Measurements from ENCODE around the gene RNF145.
"Not testable (repeated sequence)": the region's sequence is repeated elsewhere in the genome, so short reads cannot be mapped to it uniquely, and the experiment has no call there.

RNF145 gene, protein sequence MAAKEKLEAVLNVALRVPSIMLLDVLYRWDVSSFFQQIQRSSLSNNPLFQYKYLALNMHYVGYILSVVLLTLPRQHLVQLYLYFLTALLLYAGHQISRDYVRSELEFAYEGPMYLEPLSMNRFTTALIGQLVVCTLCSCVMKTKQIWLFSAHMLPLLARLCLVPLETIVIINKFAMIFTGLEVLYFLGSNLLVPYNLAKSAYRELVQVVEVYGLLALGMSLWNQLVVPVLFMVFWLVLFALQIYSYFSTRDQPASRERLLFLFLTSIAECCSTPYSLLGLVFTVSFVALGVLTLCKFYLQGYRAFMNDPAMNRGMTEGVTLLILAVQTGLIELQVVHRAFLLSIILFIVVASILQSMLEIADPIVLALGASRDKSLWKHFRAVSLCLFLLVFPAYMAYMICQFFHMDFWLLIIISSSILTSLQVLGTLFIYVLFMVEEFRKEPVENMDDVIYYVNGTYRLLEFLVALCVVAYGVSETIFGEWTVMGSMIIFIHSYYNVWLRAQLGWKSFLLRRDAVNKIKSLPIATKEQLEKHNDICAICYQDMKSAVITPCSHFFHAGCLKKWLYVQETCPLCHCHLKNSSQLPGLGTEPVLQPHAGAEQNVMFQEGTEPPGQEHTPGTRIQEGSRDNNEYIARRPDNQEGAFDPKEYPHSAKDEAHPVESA

DNA sequence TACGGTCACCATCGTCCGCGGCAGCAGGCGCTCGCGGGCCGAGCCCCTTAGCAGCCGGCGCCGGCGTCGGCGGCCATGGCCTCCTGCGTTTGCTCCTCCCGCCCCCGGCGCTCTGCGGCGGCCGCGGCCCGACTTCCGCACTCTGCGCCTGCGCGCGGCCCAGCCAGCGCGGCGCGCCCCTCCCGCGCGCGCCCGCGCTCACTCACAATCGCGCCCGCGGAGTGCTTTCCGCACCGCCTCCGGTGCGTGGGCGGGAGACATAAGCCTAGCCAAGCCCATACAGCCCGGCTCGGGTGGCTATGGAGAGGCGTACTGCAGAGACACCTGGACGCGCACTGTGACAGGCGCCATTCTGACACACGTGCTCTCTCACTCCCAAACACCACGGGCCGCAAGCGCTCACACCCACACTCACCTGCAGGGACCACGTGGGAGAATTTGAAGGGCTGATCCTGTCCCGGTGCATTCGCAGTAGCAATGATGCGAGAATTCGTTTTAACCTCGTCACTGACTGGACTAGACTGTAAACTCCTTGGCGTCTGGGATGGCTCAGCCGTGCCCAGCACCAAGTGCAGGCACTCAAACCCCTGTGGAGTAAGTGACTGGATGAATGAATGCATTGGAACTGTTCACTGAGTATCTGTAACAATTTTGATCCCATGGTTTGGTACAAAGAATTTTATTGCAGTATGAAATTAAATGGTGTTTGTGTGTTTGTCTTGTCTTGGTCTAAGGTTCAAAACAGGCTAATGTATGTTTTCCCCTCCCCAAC is at the start of gene RNF145:
TSS of gene RNF145 (minus strand) at position 116 of the 772 bp plus-strand sequence. CDS start 5,936 bp downstream, outside the sequence.
- no peak for DNase-seq (ENCODE audit: low read depth, low spot score)

- no peak for DNase-seq (ENCODE audit: low read depth, low spot score)
These were observed 49.0 kb upstream of the RNF145 start for GRCh38 chr5:159258361-159258760.

- no peak for DNase-seq (ENCODE audit: low read depth, low spot score)
These were observed 48.4 kb upstream of the RNF145 start for GRCh38 chr5:159257629-159258283.

DNA sequence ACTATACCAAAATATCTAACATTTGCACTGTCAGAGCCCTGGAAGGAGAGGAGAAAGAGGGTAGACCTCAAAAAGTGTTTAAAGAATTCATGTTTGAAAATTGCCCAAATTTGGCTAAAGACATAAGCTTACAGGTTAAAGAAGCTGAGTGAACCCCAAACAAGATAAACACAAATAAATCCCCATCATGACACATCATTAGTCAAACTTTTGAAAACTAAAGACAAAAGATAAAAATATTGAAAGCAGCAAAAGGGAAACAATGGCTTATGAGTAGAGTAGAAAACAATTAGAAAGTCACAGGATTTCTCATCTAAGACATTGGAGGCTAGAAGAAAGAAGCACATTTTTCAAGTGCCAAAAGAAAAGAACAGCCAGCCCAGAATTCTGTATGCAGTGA is 47.7 kb upstream of the RNF145 start:
- no peak for DNase-seq (ENCODE audit: low read depth, low spot score)

GRCh38 chr5:159252195-159252594 is 42.8 kb upstream of the RNF145 start:
- no peak for DNase-seq (ENCODE audit: low read depth, low spot score)

DNA sequence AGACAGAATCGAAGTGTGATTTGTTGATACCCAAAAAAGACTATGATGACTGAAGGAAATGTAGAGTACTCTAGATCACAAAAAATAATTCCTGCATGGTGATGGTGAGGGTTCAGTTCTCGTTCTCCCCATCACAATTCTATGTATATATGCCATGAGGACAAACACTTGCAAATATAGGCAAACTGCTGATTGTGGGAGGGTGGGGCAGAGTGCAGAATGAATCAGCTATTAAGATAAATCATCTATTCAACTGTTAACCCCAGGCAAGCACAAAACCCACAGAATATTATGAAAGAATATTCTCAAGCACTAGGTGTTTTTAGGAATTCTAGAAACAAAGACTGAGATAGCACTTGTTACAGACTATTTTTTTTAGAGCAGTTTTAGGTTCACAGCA is 39.8 kb upstream of the RNF145 start:
- DNase-seq (ENCODE audit: low read depth, low spot score): no peak

DNA sequence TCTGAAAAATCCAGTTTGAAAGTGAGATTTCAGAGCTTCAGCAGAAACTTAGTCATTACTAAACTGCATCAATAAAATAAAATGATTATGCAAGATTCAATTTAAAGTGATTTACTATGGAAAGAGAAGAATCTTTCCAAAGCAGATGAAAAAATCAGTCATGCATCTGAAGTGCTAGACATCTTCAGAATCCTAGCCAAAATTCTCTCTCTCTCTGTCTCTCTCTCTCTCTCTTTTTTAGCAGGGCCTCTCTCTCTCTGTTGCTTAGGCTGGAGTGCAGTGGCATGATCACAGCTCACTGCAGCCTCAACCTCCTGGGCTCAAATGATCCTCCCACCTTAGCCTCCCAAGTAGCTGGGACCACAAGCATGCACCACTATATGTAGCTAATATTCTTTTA is 35.5 kb upstream of the RNF145 start:
- DNase-seq (ENCODE audit: low read depth, low spot score): no peak

- no peak for DNase-seq (ENCODE audit: low read depth, low spot score)
These were observed 34.8 kb upstream of the RNF145 start for GRCh38 chr5:159244163-159244562.

- no peak for DNase-seq (ENCODE audit: low read depth, low spot score)
These were observed 34.0 kb upstream of the RNF145 start for GRCh38 chr5:159243385-159243784.

DNA sequence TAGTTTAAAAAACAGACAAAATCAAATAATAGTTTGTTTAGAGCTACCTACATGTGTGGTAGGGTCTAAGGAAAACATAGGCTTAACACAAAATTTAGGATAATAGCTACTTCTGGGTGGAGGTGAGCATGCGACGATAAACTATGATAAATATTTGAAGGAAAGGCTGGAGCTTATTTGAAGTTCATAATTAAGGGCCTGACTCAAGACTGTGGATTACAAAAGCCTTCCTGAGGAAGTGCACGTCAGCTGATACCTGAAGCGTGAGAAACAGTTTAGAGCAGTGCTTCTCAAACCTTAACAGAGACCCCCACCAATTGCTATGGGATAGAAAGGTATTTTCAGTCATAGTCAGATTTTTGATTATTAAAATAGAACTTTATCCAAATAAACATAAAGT is 33.3 kb upstream of the RNF145 start:
- DNase-seq (ENCODE audit: low read depth, low spot score): no peak

GRCh38 chr5:159241946-159242552 is 32.7 kb upstream of the RNF145 start:
- no peak for DNase-seq (ENCODE audit: low read depth, low spot score)

DNA sequence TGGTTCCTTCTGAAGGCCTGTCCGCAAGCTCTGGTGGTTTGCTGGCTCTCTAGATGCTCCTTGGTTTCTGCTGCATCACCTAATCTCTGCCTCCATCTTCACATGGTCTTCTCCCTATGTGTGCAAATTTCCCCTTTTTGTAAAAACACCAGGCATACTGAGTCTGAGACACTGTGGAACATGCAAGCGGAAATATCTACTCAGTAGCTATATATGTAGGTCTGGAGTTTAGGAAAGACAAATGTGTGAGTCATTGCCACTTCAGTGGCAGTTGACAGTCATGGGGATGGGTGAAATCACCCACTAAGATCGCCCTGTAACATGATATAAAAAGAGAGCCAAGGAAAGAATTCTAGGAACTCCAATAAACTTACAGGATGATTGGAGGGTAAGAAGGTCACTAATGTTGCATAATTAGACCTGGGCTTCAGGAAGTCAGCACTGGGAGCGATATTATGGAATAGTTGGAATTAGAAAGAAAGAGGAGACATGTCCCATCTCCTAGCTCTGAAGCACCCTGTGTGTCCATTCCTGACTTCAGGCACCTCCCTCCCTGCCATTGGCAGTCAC is 31.0 kb upstream of the RNF145 start:
- no peak for DNase-seq (ENCODE audit: low read depth, low spot score)

DNA sequence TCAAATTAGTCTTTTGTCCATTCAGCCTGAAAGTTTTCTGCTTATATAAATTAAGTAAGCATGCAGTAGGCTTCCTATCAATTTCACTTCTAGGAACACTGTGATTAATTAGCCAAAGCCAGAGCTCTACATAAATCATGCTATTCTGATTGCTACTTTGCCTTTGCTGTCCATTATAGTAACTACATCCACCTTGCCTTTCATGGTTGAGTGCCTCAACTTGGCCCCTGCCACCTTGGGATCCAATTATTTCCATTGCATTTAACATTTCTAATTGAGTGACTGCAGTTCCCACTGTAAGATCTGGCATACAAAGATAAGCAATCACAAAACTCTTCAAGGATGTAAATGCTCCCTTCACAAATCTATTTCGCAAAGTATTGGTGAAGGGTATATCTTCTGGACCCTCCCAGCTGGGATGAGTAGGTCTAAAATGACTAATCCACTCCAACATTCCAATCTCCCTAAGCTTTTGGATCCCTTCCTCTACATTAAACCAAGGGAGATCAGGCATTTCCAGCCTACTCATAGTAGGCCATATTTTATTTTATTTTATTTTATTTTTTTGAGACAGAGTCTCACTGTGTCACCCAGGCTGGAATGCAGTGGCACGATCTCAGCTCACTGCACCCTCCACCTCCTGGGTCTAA is 26.6 kb upstream of the RNF145 start:
- DNase-seq (ENCODE audit: low read depth, low spot score): not testable (repeated sequence)

DNA sequence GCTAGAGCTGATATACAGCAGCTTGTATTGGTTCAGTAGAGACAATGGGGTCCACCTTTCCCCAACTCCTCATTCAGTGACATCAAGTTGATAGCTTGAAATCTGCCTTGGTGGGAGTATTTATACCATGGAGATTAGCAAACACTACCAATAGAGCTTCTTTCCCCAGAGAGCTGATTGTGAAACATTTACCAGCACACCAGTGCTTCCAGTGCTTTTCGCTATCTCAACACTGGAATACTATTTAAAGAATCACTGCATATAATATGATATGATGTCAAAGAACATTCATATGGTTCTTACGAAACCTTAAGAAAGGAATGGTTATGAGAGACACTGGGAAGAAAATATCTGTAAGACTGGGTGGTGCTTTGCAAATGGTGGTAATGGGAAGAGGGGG is 21.8 kb upstream of the RNF145 start:
- DNase-seq (ENCODE audit: low read depth, low spot score): no peak

DNA sequence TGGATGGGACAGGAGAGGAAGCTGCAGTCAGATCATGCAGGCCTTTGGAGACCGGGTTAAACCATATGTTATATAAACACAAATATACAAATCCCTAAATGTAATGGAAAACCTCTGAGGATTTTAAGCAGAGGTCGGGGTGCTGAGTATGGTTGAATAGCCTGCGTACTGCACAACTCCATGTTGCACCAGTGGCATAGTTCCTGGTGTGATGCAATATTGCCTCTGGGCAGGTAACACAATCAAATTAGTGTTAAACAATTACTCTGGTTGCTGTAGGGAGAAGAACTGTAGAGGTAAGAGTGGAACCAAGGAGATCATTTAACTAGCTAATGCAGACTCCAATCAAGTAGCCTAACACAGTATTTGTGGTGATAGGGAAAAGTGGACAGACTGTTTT is 21.3 kb upstream of the RNF145 start:
- DNase-seq (ENCODE audit: low read depth, low spot score): no peak

DNA sequence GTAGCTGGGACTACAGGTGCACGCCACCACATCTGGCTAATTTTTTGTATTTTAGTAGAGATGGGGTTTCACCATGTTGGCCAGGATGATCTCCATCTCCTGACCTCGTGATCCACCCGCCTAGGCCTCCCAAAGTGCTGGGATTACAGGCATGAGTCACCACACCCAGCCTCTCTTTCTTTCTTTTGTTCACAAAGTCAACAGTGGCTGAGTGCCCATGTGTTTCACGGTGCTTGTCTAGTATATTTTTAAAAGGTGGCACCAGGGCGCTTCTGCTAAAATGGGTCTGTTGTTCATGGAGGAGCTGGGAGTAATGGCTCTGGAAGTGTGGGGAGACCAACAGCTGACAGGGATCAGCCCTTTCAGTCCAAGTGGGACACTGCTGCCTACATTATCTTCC is 18.7 kb upstream of the RNF145 start:
- DNase-seq (ENCODE audit: low read depth, low spot score): not testable (repeated sequence)

- DNase-seq (ENCODE audit: low read depth, low spot score): no peak
These were observed 18.1 kb upstream of the RNF145 start for GRCh38 chr5:159227452-159227851.

GRCh38 chr5:159226451-159226850 is 17.1 kb upstream of the RNF145 start:
- no peak for DNase-seq (ENCODE audit: low read depth, low spot score)

GRCh38 chr5:159224471-159224870 is 15.1 kb upstream of the RNF145 start:
- DNase-seq (ENCODE audit: low read depth, low spot score): no peak

- no peak for DNase-seq (ENCODE audit: low read depth, low spot score)
These were observed 14.1 kb upstream of the RNF145 start for GRCh38 chr5:159223469-159223868.

DNA sequence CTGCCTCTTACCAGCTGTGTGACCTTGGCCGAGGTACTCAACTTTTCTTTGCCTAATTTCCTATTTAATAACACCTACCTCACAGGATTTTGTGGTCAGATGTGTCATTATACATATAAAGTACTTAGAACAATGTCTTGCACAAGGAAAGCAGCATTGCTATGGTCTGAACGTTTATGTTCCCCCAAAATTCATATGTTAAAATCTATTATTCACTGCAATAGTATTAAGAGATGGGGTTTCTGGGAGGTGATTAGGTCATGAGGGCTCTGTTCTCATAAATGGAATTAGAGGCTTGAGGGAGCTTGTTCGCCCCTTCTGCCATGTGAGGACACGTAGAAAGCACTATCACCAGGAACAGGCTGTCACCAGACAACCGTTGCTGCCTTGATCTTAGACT is 10.9 kb upstream of the RNF145 start:
- no peak for DNase-seq (ENCODE audit: low read depth, low spot score)
